Sigmoid colon (tissue), 7 donors: ENCODE measurements around the gene OR52H1. TPM values are rescaled to one million over a fixed set of nuclear protein-coding genes. Genes with fewer than 3 reads are reported as not detected.

Source experiments
- DNase-seq: peaks from one replicate; pipeline ENCODE4 v3.0.0-alpha.2; 2019
- H3K27ac ChIP-seq, 4 donors: fragments of 200-600 bp; sonication (generic); one replicate each; pipeline ENCODE4 v1.5.1; 2016 to 2019; ENCODE audit warnings: mild to moderate bottlenecking in 1 of 4
- H3K27me3 ChIP-seq, 3 donors: fragments of 200-600 bp; sonication (generic); one replicate each; pipeline ENCODE4 v1.5.1; 2019; ENCODE audit warnings: mild to moderate bottlenecking in 1 of 3
- H3K36me3 ChIP-seq, 4 donors: fragments of 200-600 bp; sonication (generic); one replicate each; pipeline ENCODE4 v1.5.1; 2016 to 2019
- H3K4me1 ChIP-seq, 4 donors: fragments of 200-600 bp; sonication (generic); one replicate each; pipeline ENCODE4 v1.5.1; 2017 to 2019
- H3K4me3 ChIP-seq, 4 donors: fragments of 200-600 bp; sonication (generic); one replicate each; pipeline ENCODE4 v1.5.1; 2017 to 2019; ENCODE audit warnings: mild to moderate bottlenecking in 2 of 4, moderate library complexity in 1 of 4
- H3K9me3 ChIP-seq, 4 donors: fragments of 200-600 bp in 3 of 4; sonication (generic) in 3 of 4; one replicate each; pipeline versions ENCODE4 v1.5.1 to v1.6.1; 2013 to 2019
- EP300 ChIP-seq, 4 donors: sonication (generic); formaldehyde crosslinking; IDR thresholded peaks; one replicate each; pipeline ENCODE4 v1.6.1; 2017; ENCODE audit warnings: antibody characterized with exemption in 4 of 4
- POLR2A ChIP-seq, 2 donors: fragments of 450-650 bp; IDR thresholded peaks; one replicate each; pipeline ENCODE4 v1.6.1; 2016; ENCODE audit warnings: antibody characterized with exemption in 2 of 2, mild to moderate bottlenecking in 2 of 2, moderate library complexity in 2 of 2
- POLR2AphosphoS5 ChIP-seq, 4 donors: sonication (generic); formaldehyde crosslinking; IDR thresholded peaks; one replicate each; pipeline ENCODE4 v1.6.1; 2017; ENCODE audit warnings: antibody characterized with exemption in 4 of 4
- WGBS, 2 donors: extraction: QIAGEN DNeasy Blood & Tissue Kit; methylation state at CpG; one replicate each; pipeline ENCODE4 v1.1.7; 2013; 5-methylcytosine and 5-hydroxymethylcytosine counted together
- intact Hi-C: fragments of 100-400 bp; cut with DNase I; formaldehyde crosslinking; loops from one replicate; pipeline ENCODE4 v1.15.1; 2023
- polyA plus RNA-seq, 3 donors: library from polyadenylated mRNA; stranded (reverse); fragments of 200-250 nt; gene quantifications; one replicate each; pipeline ENCODE4 v1.2.3, GENCODE V29; 2013
- total RNA-seq, 4 donors: library from RNA; depleted of rRNA; stranded (reverse); fragments of >200 nt; gene quantifications; one replicate each; pipeline ENCODE4 v1.1.0, GENCODE V29; 2016
- TF ChIP-seq, protein P1 (sequence below), 4 experiments: fragments of 450-650 bp in 3 of 4; fragments of 200-600 bp in 1 of 4; IDR thresholded peaks; one replicate each; pipeline ENCODE4 v1.5.1; 2016 to 2019; ENCODE audit warnings: antibody characterized with exemption in 4 of 4, mild to moderate bottlenecking in 3 of 4, moderate library complexity in 2 of 4
- donor health status: healthy with polysubstance abuse.
- donor health status: Bipolar disorder and iron deficiency.
- donor health status: healthy.

Gene OR52H1
- total and polyA plus RNA-seq, 7 donors: 0.09 to 3.0 (median 1.6) TPM; not detected in 3

DNA sequence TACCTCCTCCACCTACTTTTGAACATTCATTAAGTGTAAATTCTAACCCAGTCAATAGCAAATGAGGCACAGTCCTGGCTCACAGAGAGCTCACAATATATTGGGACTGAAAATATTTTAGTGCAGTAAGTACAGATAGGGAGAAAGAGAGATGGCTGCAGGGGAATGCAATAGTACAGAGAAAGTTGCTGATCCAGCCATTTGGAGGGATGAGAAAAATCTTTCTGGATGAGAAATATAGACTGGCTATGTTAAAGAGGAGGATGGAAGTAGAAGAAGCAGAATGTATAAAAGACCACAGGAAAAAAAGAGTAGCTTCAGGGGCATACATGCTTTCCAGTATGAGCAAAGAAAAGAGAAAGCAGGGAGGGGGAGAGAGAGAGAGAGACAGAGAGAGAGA lies 28.8 kb upstream of the OR52H1 start:
- Histone ChIP-seq H3K4me1 (no peaks in the 10 kb centered on the region), H3K27ac (no peak overlapping the region), H3K9me3 (no peaks in the 10 kb centered on the region), H3K36me3 (no peaks in the 10 kb centered on the region), H3K4me3 (no peak overlapping the region), H3K27me3 (no peaks in the 10 kb centered on the region)
- no peak for TF ChIP-seq POLR2AphosphoS5 (IDR thresholded peaks at IDR 0.05)
- TF ChIP-seq POLR2A (IDR thresholded peaks at IDR 0.05): no peak
- no peak for TF ChIP-seq EP300 (IDR thresholded peaks at IDR 0.05)
- TF ChIP-seq, protein P1, sequence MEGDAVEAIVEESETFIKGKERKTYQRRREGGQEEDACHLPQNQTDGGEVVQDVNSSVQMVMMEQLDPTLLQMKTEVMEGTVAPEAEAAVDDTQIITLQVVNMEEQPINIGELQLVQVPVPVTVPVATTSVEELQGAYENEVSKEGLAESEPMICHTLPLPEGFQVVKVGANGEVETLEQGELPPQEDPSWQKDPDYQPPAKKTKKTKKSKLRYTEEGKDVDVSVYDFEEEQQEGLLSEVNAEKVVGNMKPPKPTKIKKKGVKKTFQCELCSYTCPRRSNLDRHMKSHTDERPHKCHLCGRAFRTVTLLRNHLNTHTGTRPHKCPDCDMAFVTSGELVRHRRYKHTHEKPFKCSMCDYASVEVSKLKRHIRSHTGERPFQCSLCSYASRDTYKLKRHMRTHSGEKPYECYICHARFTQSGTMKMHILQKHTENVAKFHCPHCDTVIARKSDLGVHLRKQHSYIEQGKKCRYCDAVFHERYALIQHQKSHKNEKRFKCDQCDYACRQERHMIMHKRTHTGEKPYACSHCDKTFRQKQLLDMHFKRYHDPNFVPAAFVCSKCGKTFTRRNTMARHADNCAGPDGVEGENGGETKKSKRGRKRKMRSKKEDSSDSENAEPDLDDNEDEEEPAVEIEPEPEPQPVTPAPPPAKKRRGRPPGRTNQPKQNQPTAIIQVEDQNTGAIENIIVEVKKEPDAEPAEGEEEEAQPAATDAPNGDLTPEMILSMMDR (IDR thresholded peaks at IDR 0.05): no peak
- intact Hi-C loops: no loop called here
- DNase-seq: no peak

DNA sequence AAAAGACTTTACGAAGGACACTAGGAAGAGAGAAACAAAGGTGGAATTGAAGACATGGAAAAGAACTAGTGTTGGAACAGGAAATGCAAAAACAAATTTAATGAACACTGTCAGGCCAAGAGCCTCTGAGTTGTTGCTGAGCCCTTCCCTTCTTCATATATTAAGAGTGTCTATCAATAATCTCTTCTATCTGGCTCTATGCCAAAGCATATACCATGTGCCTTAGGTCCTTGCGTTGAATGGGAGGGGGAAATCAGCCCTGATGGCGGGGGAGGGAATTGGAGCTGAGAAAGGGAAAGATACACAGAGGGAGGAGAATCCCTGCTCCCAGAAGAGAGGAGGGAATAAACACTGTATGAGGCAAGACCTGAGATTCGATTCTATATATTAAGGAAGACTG lies 26.8 kb upstream of the OR52H1 start:
- H3K4me1 ChIP-seq: no peaks in the 10 kb centered on the region
- DNase-seq: no peak
- no peak overlapping the region for H3K27ac ChIP-seq
- intact Hi-C loops: no loop called here
- no peaks in the 10 kb centered on the region for H3K27me3 ChIP-seq
- no peaks in the 10 kb centered on the region for H3K36me3 ChIP-seq
- H3K4me3 ChIP-seq: no peak overlapping the region
- 74 to 76% methylated on average over 4 of the region's 4 CpGs for WGBS, 2 donors
- H3K9me3 ChIP-seq: no peaks in the 10 kb centered on the region
- TF ChIP-seq EP300 (IDR thresholded peaks at IDR 0.05): no peak
- TF ChIP-seq, protein P1 (IDR thresholded peaks at IDR 0.05): no peak
- TF ChIP-seq POLR2AphosphoS5 (IDR thresholded peaks at IDR 0.05): no peak
- no peak for TF ChIP-seq POLR2A (IDR thresholded peaks at IDR 0.05)

DNA sequence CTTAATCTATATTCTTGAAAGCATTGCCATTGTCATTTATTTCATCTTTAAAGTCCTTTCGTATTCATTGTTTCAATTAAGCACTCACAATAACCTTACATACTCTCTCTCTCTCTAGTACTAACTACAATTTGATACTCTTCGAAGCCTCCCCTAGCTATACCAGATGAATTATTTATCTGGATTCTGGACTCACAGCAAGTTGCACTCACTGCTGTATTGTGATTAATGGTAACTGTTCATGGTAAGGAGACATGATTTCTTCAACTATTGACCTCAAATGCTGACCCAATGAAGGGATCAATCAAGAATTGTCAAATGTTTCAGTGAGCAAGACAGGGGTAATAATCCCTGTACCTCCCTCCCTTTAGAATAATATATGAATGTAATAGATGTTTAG lies 26.3 kb upstream of the OR52H1 start:
- 93% methylated on average over 2 of the region's 2 CpGs for WGBS, 2 donors
- DNase-seq: no peak
- intact Hi-C loops: no loop called here
- no peak overlapping the region for H3K4me3 ChIP-seq
- no peaks in the 10 kb centered on the region for H3K27me3 ChIP-seq
- TF ChIP-seq EP300 (IDR thresholded peaks at IDR 0.05) (no peak), POLR2AphosphoS5 (IDR thresholded peaks at IDR 0.05) (no peak), POLR2A (IDR thresholded peaks at IDR 0.05) (no peak)
- TF ChIP-seq, protein P1 (IDR thresholded peaks at IDR 0.05): no peak
- no peaks in the 10 kb centered on the region for H3K36me3 ChIP-seq
- H3K27ac ChIP-seq: no peak overlapping the region
- H3K9me3 ChIP-seq: no peaks in the 10 kb centered on the region
- H3K4me1 ChIP-seq: no peaks in the 10 kb centered on the region

DNA sequence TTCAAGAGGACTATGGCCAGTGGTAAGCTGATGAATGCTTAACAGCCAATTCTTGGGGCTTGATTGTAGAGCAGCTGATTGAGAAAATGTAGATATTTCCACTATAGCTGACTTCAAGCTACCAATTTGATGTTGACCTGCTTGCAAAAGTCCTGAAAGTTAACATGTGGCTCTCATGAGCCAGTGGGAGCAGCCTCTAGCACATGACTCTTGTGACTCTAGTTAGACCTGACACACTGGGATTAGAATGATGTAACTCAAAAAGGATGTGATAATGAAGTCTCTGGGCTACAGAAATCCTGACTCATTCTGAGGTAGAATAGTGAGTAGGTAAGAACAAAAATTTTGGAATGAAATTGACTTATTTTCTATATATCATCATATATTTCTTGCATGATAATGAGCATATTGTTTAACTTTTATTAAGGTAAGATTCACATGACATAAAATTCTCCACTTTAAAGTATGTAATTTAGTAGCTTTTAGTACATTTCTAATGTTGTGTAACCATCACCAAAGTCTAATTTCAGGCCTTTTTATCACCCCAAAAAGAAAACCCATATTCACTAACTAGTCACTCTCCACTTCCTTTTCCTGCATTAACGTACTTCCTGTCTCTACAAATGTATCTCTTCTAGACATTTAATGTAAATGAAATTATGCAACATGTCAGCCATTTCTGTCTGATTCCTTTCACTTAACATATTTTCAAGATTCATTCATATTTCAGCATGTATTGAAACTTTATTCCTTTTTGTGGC lies 16.1 kb upstream of the OR52H1 start:
- Histone ChIP-seq H3K4me3 (no peak overlapping the region), H3K9me3 (no peaks in the 10 kb centered on the region), H3K27me3 (no peaks in the 10 kb centered on the region), H3K27ac (no peak overlapping the region), H3K36me3 (no peaks in the 10 kb centered on the region), H3K4me1 (no peaks in the 10 kb centered on the region)
- intact Hi-C loops: no loop called here
- WGBS, 2 donors: 52 to 77% methylated on average over 1 of the region's 1 CpG
- no peak for TF ChIP-seq POLR2AphosphoS5 (IDR thresholded peaks at IDR 0.05)
- no peak for TF ChIP-seq EP300 (IDR thresholded peaks at IDR 0.05)
- TF ChIP-seq, protein P1 (IDR thresholded peaks at IDR 0.05): no peak
- no peak for DNase-seq

DNA sequence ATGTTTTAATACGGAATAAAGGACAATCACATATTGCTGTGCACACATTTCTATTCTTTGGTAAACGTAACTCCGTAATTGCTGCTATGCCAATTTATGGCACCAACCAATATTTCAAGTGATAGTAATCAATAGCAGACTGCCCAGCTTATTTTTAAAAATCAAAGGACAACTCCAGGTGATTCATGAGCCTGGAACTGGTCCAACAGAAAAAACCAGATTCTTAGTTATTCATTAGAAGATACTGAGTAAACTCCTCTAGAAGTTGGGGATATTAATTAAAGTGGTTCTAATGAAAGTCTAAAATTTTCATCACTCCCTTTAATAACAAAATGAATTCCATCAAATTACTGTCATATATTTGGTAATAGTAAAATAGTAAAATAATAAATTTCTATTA lies 9.4 kb upstream of the OR52H1 start:
- TF ChIP-seq, protein P1 (IDR thresholded peaks at IDR 0.05): no peak
- no peak for TF ChIP-seq EP300 (IDR thresholded peaks at IDR 0.05)
- TF ChIP-seq POLR2A (IDR thresholded peaks at IDR 0.05): no peak
- TF ChIP-seq POLR2AphosphoS5 (IDR thresholded peaks at IDR 0.05): no peak
- Histone ChIP-seq H3K4me3 (no peak overlapping the region), H3K36me3 (no peaks in the 10 kb centered on the region), H3K27me3 (no peaks in the 10 kb centered on the region), H3K27ac (no peak overlapping the region), H3K9me3 (no peaks in the 10 kb centered on the region), H3K4me1 (no peaks in the 10 kb centered on the region)
- intact Hi-C loops: no loop called here
- 32 to 52% methylated on average over 3 of the region's 3 CpGs for WGBS, 2 donors
- DNase-seq: no peak
